Measurements from ENCODE around the gene BCKDK.
A peak's percentile ranks its signal among the peaks of the same experiment; 100 is the strongest.
"Not testable (repeated sequence)": the region's sequence is repeated elsewhere in the genome, so short reads cannot be mapped to it uniquely, and the experiment has no call there.

Gene BCKDK

GRCh38 chr16:31143011-31143693 lies 35.0 kb downstream of the BCKDK start:
- DNase-seq = no peak

- DNase-seq = no peak
Observed at GRCh38 chr16:31143694-31144148, 35.5 kb downstream of the BCKDK start.

- DNase-seq = not testable (repeated sequence)
Observed at GRCh38 chr16:31144418-31144817, 36.2 kb downstream of the BCKDK start.

- DNase-seq = peak in 1 of 14 donors; percentile 11
Observed at GRCh38 chr16:31145398-31145990, 37.3 kb downstream of the BCKDK start.

- no peak for DNase-seq
Observed at GRCh38 chr16:31147574-31147973, 39.4 kb downstream of the BCKDK start.

GRCh38 chr16:31148281-31148728 lies 40.1 kb downstream of the BCKDK start:
- no peak for DNase-seq

- DNase-seq = no peak
Observed at GRCh38 chr16:31148896-31149295, 40.7 kb downstream of the BCKDK start.

- DNase-seq = no peak
Observed at GRCh38 chr16:31149332-31149731, 41.1 kb downstream of the BCKDK start.

GRCh38 chr16:31149894-31150890 lies 42.0 kb downstream of the BCKDK start, which contains the start of gene PRSS36:
Gene PRSS36 (minus strand): TSS chr16:31150066. CDS start chr16:31150035, 31 bp downstream.
- DNase-seq = no peak

- not testable (repeated sequence) for DNase-seq
Observed at GRCh38 chr16:31150976-31151375, 42.8 kb downstream of the BCKDK start.

- no peak for DNase-seq
Observed at GRCh38 chr16:31157136-31157535, 49.0 kb downstream of the BCKDK start.

All from C1 segment of cervical spinal cord (tissue), 14 donors.